HL-60 (cell line): ENCODE measurements around the gene CCDC195.

Experiments
- POLR2AphosphoS5 ChIP-seq: IDR thresholded peaks from 2 replicates; pipeline ENCODE4 v1.6.1; 2012; ENCODE audit warnings: low read depth
- TF ChIP-seq, protein P1 (sequence below): IDR thresholded peaks from one replicate; pipeline ENCODE4 v1.5.1; 2011; ENCODE audit warnings: low read length, control low read depth, inconsistent platforms; ENCODE audit not compliant: insufficient read depth
- TF ChIP-seq, protein P2 (sequence below): IDR thresholded peaks from 2 replicates; pipeline ENCODE4 v1.6.1; 2012; ENCODE audit warnings: low read depth; ENCODE audit not compliant: insufficient replicate concordance

DNA sequence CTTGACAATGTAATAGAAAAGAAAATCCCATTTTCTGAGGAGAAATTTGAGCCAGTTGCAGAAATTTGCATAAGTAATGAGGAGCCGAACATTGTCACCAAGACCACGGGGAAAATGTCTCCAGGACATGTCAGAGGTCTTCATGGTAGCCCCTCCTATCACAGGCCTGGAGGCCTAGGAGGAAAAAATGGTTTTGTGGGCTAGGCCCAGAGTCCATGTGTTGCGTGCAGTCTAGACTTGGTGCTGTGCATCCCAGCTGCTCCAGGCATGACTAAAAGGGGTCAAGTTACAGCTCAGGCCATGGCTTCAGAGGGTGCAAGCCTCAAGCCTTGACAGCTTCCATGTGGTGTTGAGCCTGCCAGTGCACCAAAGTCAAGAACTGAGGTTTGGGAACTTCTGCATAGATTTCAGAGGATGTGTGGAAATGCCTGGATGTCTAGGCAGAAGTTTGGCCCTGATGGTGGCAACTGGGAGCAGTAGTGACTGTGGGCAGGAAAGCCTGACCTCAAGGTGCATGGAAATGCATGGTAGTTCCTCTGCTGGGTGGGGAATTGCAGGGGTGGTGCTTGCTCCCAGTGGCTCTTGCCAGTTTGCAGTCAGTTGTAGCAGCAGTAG is 41.9 kb upstream of the CCDC195 start:
- TF ChIP-seq, protein P1, sequence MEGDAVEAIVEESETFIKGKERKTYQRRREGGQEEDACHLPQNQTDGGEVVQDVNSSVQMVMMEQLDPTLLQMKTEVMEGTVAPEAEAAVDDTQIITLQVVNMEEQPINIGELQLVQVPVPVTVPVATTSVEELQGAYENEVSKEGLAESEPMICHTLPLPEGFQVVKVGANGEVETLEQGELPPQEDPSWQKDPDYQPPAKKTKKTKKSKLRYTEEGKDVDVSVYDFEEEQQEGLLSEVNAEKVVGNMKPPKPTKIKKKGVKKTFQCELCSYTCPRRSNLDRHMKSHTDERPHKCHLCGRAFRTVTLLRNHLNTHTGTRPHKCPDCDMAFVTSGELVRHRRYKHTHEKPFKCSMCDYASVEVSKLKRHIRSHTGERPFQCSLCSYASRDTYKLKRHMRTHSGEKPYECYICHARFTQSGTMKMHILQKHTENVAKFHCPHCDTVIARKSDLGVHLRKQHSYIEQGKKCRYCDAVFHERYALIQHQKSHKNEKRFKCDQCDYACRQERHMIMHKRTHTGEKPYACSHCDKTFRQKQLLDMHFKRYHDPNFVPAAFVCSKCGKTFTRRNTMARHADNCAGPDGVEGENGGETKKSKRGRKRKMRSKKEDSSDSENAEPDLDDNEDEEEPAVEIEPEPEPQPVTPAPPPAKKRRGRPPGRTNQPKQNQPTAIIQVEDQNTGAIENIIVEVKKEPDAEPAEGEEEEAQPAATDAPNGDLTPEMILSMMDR, result no peak
- TF ChIP-seq POLR2AphosphoS5, result no peak
- TF ChIP-seq, protein P2, sequence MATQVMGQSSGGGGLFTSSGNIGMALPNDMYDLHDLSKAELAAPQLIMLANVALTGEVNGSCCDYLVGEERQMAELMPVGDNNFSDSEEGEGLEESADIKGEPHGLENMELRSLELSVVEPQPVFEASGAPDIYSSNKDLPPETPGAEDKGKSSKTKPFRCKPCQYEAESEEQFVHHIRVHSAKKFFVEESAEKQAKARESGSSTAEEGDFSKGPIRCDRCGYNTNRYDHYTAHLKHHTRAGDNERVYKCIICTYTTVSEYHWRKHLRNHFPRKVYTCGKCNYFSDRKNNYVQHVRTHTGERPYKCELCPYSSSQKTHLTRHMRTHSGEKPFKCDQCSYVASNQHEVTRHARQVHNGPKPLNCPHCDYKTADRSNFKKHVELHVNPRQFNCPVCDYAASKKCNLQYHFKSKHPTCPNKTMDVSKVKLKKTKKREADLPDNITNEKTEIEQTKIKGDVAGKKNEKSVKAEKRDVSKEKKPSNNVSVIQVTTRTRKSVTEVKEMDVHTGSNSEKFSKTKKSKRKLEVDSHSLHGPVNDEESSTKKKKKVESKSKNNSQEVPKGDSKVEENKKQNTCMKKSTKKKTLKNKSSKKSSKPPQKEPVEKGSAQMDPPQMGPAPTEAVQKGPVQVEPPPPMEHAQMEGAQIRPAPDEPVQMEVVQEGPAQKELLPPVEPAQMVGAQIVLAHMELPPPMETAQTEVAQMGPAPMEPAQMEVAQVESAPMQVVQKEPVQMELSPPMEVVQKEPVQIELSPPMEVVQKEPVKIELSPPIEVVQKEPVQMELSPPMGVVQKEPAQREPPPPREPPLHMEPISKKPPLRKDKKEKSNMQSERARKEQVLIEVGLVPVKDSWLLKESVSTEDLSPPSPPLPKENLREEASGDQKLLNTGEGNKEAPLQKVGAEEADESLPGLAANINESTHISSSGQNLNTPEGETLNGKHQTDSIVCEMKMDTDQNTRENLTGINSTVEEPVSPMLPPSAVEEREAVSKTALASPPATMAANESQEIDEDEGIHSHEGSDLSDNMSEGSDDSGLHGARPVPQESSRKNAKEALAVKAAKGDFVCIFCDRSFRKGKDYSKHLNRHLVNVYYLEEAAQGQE, result no peak
